Subcutaneous abdominal adipose tissue (tissue), 5 donors: ENCODE data around the gene RAD51D.
A peak's percentile ranks its signal among the peaks of the same experiment; 100 is the strongest.

Experiments
- H3K27ac ChIP-seq: one replicate; pipeline ENCODE4 v1.7.0; 2013; ENCODE audit warnings: low read depth, mild to moderate bottlenecking, inconsistent platforms, low read length, moderate library complexity
- H3K27me3 ChIP-seq, 5 donors: one replicate each; pipeline ENCODE4 v1.7.0; 2013; ENCODE audit warnings: low read length in 5 of 5, inconsistent platforms in 1 of 5; ENCODE audit not compliant: control insufficient read depth in 5 of 5, insufficient read depth in 4 of 5
- H3K36me3 ChIP-seq, 5 donors: one replicate each; pipeline ENCODE4 v1.7.0; 2013; ENCODE audit warnings: low read length in 5 of 5; ENCODE audit not compliant: control insufficient read depth in 5 of 5, insufficient read depth in 5 of 5
- H3K4me1 ChIP-seq, 5 donors: one replicate each; pipeline ENCODE4 v1.7.0; 2013; ENCODE audit warnings: low read length in 5 of 5, mild to moderate bottlenecking in 3 of 5, moderate library complexity in 1 of 5; ENCODE audit not compliant: control insufficient read depth in 5 of 5, insufficient read depth in 5 of 5
- H3K4me3 ChIP-seq, 5 donors: one replicate each; pipeline ENCODE4 v1.7.0; 2013; ENCODE audit warnings: low read length in 5 of 5, low read depth in 1 of 5
- H3K9ac ChIP-seq, 5 donors: one replicate each; pipeline ENCODE4 v1.7.0; 2013; ENCODE audit warnings: low read length in 5 of 5, mild to moderate bottlenecking in 4 of 5, moderate library complexity in 3 of 5
- H3K9me3 ChIP-seq, 5 donors: one replicate each; pipeline ENCODE4 v1.7.0; 2013; ENCODE audit warnings: low read length in 5 of 5; ENCODE audit not compliant: control insufficient read depth in 5 of 5
- donor health status: healthy.
- donor health status: healthy.
- donor health status: healthy.
- donor health status: healthy.
- donor health status: healthy.

Gene RAD51D

DNA sequence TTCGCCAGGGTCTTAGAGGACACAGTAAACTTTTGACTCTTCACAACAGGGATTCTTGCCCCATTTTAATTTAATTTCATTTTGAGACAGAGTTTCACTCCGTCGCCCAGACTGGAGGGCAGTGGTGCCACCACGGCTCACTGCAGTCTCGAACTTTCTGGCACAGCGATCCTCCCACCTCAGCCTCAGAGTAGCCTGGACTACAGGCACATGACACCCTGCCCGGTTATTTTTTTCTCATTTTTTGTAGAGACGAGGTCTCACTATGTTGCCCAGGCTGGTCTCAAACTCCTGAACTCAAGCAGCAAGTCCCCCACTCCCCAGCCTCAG, 22.8 kb upstream of the RAD51D start:
- Histone ChIP-seq H3K27me3 (no peaks in the 10 kb centered on the region), H3K36me3 (peaks cover 4 to 26% (median 21%) of the 10 kb centered on the region in 5 donors), H3K27ac (no peak overlapping the region), H3K9ac (no peak overlapping the region), H3K4me3 (peak overlapping the region in 4 of 5 donors; percentile 86 to 97 (median 94)), H3K4me1 (peaks cover 0 to 19% (median 18%) of the 10 kb centered on the region in 5 donors), H3K9me3 (no peaks in the 10 kb centered on the region)

DNA sequence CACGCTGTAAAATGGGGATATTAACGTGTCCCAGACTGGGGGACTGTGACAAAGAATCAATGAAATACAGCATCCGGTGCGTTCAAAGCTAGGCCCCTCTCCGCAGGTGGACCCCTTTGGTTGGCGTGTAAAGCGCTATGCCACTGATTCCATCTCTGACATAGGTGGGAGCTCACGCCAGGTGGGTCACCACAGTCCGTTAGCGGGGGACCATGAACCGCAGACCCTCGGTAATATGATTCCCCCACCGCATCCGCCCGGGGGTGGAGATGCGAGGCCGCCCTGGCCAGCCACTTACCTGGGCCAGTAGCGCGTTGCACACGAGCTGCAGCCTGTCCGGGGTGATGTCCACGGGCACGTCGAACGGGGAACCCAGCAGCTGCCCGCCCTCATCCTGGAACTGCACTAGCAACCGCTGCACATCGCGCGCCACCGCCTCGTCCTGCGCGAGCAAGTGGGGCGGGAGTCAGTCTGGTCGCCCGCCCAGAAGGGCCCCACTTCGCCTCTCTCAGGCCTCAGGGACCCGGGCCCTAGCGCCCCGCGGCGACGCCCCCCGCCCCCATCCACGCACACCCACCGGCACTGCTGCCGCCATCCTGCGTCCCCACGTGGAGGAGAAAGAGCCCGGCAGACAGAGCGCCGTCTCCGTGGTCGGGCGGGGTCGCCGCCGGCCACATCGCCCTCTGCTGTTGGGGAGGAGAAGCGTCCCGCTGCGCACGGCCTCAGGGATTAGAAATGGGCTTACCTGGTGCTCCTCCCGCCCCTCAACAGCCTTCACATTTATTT, 22.2 kb upstream of the RAD51D start, which contains the start of gene NLE1:
NLE1 (minus strand) TSS at position 623 of the 786 bp plus-strand sequence; CDS start at position 595, 28 bp downstream.
- H3K9ac ChIP-seq: peak within 1 kb of the TSS; percentile 62 to 85 (median 77)
- no peaks in the 10 kb centered on the region for H3K9me3 ChIP-seq
- H3K27ac ChIP-seq: no peak within 1 kb of the TSS
- peaks cover 4 to 32% (median 27%) of the 10 kb centered on the region in 5 donors for H3K36me3 ChIP-seq
- H3K4me1 ChIP-seq: peaks cover 0 to 19% (median 18%) of the 10 kb centered on the region in 5 donors
- H3K27me3 ChIP-seq: no peaks in the 10 kb centered on the region
- peak within 1 kb of the TSS; percentile 86 to 97 (median 94) for H3K4me3 ChIP-seq

DNA sequence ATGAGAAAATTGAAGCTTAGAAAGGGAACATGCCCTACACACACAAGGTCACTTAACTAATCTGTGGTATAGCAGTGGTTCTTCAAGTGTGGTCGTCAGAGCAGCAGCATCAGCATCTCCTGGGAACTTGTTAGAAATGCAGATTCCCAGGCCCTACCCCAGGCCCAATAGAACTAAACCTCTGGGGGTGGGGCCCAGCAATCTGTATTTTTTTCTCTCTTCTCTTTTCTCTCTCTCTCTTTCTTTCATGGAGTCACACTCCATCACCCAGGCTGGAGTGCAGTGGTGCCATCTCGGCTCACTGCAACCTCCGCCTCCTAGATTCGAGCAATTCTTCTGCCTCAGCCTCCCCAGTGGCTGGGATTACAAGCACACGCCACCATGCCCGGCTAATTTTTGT, 18.6 kb upstream of the RAD51D start:
- Histone ChIP-seq H3K9me3 (no peaks in the 10 kb centered on the region), H3K9ac (no peak overlapping the region), H3K27ac (no peak overlapping the region), H3K4me1 (peaks cover 0 to 24% (median 21%) of the 10 kb centered on the region in 5 donors), H3K27me3 (no peaks in the 10 kb centered on the region), H3K4me3 (no peak overlapping the region), H3K36me3 (peaks cover 4 to 69% (median 63%) of the 10 kb centered on the region in 5 donors)

DNA sequence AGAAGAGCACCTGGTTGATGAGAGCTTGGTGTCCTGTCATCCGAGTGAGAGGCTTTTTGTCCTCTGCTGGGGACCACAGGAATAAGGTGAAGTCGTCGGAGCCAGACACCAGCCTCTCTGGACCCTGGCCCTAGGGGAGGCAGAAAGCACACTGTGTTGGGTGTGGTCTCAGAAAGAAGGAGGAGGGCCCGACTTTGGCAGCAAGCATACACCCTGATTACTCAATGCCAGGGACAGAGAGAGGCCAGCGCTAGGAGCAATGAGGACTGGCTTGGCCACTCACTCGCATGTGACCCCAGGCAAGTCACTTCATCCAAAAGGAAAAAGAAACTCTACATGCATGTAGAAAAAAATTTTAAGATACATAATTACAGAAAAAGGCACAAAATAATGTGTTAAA, 15.7 kb upstream of the RAD51D start:
- Histone ChIP-seq H3K9me3 (no peaks in the 10 kb centered on the region), H3K27ac (no peak overlapping the region), H3K27me3 (no peaks in the 10 kb centered on the region), H3K4me1 (peaks cover 3 to 15% (median 6%) of the 10 kb centered on the region in 5 donors), H3K9ac (no peak overlapping the region), H3K4me3 (no peak overlapping the region), H3K36me3 (peaks cover 4 to 93% (median 86%) of the 10 kb centered on the region in 5 donors)

DNA sequence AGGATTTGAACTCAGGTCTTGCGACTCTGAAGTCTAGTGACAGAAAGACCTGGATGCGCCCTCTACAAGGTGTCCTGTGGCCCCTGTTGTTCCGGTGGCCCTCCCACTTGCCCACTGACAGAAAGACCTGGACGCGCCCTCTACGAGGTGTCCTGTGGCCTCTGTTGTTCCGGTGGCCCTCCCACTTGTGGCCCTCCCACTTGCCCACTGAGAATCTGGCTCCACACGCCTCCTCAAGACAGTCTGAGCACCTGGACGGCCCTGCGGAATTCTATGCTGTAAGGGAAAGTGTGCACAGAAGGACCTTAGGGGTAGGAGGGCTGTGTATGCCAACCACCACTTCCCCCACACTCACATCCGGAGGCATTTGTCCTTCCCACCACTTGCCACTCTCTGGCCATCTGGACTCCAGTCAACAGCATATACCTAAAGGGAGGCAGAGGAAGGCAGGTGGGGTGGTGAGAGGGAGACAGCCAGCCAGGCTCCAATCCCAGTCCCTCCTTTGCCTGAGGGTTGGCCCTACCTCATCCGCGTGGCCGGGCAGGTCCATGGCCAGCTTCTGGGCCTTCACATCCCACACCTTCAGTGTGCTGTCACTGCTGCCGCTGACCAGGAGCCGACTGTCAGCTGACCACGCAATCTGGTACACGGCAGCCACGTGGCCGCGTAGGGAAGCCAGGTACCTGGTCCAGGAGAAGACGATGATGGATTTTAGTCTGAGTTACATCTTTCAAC, 13.3 kb upstream of the RAD51D start:
- H3K4me1 ChIP-seq: peaks cover 3 to 25% (median 15%) of the 10 kb centered on the region in 5 donors
- no peak overlapping the region for H3K9ac ChIP-seq
- H3K27ac ChIP-seq: no peak overlapping the region
- peaks cover 3 to 72% (median 68%) of the 10 kb centered on the region in 5 donors for H3K36me3 ChIP-seq
- no peaks in the 10 kb centered on the region for H3K27me3 ChIP-seq
- no peak overlapping the region for H3K4me3 ChIP-seq
- H3K9me3 ChIP-seq: no peaks in the 10 kb centered on the region

DNA sequence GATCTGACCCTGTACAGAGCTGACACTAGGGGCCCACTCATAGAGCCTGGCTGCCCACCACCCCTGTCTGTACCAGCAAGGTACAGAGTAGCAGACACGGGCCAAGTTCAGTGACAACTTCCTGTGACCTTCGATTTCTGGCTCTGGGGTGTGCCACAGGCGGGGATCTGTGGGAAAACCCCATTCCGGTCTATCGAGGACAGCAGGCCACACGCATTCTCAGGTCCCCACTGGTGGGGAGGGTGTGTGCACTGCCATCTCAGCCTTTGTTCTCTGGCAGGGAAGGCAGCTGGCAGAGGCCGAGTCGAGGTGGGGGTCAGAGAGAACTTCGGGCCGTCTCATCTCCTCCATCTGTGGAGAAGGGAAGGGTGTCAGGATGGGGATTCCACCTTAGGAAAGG, 12.4 kb upstream of the RAD51D start:
- H3K9ac ChIP-seq: peak overlapping the region in 1 of 5 donors; percentile 33

DNA sequence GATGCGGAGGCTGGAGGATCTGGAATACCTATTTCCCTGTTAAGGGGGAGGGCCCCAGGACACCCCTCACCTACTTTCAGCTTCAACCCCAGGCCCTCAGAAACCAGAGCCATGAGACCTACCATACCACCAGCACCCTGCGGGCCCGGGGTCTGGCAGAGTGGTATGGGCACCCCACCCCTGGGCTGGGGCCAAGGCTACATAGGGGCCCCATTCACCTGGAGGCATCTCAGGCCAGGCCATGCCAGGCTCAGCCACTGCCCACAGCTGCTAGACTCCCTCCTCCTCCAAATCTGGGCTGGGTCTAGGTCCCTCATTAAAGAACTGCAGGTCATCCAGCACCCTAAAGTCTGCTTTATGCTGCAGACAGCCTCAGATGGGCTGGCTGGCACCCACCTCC, 10.7 kb upstream of the RAD51D start:
- H3K9me3 ChIP-seq: no peaks in the 10 kb centered on the region
- peaks cover 0 to 46% (median 43%) of the 10 kb centered on the region in 5 donors for H3K36me3 ChIP-seq

More for the DNA sequence above, 12.4 kb upstream of the RAD51D start:
- Histone ChIP-seq H3K9me3 (no peaks in the 10 kb centered on the region), H3K27me3 (no peaks in the 10 kb centered on the region), H3K4me3 (no peak overlapping the region), H3K36me3 (peaks cover 0 to 63% (median 60%) of the 10 kb centered on the region in 5 donors), H3K27ac (no peak overlapping the region), H3K4me1 (peaks cover 3 to 25% (median 15%) of the 10 kb centered on the region in 5 donors)

DNA sequence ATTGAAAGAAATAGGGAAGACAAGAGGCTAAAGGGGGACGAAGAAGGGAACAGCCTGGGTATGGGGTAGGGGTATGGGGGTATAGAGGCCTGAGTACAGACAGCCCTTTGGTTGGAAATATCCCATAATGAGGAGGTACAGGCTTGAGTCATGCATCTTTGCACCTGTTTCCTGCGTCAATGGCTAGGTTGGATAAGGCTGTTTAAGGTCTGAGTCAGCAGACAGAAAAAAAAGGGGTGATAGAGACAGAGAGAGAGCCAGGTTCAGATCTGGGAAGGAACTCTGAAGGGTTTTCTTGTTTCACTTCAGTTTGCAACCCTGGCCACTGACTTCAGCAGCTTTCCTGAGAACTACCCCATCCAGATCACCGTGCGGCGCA, 10.3 kb upstream of the RAD51D start:
- Histone ChIP-seq H3K9ac (no peak overlapping the region), H3K4me1 (peaks cover 3 to 20% (median 15%) of the 10 kb centered on the region in 5 donors), H3K27me3 (no peaks in the 10 kb centered on the region), H3K9me3 (no peaks in the 10 kb centered on the region), H3K36me3 (peaks cover 0 to 42% (median 39%) of the 10 kb centered on the region in 5 donors), H3K27ac (no peak overlapping the region), H3K4me3 (no peak overlapping the region)

More for the DNA sequence above, 10.7 kb upstream of the RAD51D start:
- Histone ChIP-seq H3K27me3 (no peaks in the 10 kb centered on the region), H3K4me1 (peaks cover 3 to 23% (median 15%) of the 10 kb centered on the region in 5 donors), H3K27ac (no peak overlapping the region), H3K9ac (no peak overlapping the region), H3K4me3 (no peak overlapping the region)

DNA sequence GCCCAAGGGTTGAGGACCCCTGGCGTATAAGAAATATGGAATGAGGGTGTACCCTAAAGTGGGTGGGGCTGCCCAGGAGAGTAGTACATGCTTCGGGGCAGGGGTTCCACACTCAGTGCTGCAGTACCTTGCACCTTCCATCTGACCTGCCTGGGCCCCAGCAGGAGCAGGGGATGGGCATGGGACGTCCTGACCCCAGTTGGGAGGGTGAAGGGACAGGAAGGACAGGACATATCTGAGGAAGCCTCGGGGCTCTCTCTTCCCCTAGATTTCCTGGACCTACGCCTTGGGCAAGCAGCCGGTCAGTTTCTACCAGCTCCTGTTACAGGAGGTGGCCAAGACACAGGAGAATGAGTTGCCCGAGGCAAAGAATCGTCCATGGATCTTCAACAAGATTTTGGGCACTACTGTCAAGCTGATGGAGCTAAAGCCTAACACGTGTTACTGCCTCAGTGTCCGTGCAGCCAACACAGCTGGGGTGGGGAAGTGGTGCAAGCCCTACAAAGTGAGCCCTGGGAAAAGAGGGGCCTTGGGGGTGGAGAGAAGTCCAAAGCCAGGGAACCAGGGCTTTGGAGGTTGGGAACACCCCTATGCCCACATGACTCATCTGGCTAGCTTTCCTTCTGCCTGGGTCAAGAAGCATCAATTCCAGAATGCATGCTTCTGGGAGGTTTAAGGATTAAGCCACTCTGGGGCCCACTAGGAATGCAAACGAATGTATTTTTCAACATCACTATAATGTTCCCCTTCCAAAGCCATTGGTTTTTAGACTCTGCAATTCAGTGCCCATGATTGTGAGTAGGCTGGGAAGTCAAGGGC, 9.7 kb upstream of the RAD51D start:
- no peak overlapping the region for H3K4me3 ChIP-seq
- no peak overlapping the region for H3K27ac ChIP-seq
- H3K36me3 ChIP-seq: peaks cover 0 to 36% (median 34%) of the 10 kb centered on the region in 5 donors

More for the DNA sequence above, 9.7 kb upstream of the RAD51D start:
- no peak overlapping the region for H3K9ac ChIP-seq
- no peaks in the 10 kb centered on the region for H3K27me3 ChIP-seq
- H3K9me3 ChIP-seq: no peaks in the 10 kb centered on the region
- peaks cover 3 to 20% (median 15%) of the 10 kb centered on the region in 5 donors for H3K4me1 ChIP-seq
